Testis (tissue), 2 donors: ENCODE data around the gene KLHL9.

Source experiments
- POLR2A ChIP-seq: fragments of 450-650 bp; IDR thresholded peaks from one replicate; pipeline ENCODE4 v1.6.1; 2017; ENCODE audit warnings: antibody characterized with exemption, mild to moderate bottlenecking, moderate library complexity
- TF ChIP-seq, protein P1 (sequence below), 3 experiments: fragments of 450-650 bp in 2 of 3; fragments of 200-600 bp in 1 of 3; sonication (generic) in 1 of 3; IDR thresholded peaks; one replicate each; pipeline ENCODE4 v1.5.1; 2016 to 2019; ENCODE audit warnings: antibody characterized with exemption in 3 of 3, mild to moderate bottlenecking in 2 of 3, moderate library complexity in 1 of 3

DNA sequence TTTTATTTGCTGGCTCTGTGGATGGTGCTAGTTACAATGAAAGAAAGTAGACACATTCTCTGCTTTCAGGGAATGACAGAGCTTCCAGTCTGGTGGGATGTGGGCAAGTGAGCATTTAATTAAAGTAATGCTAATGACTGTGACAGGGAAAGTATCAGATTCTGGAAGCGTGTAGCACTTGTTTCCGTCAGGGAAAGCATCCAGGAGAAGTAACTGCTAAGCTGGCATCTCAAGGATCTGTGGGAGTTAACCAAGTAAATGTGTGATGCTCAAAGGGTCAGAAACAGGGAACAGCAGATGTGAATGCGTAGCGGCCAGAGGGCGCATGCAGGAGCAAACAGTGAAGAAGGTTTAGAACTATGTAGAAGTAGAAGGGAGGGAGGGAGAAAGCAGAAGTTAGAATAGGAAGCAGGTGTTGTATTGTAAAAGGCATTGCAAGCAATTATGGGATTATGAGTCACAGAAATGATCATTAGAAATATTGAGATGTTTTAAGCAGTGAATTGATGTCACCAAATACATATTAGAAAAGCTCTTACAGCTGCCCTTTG, 12.2 kb downstream of the KLHL9 start:
- TF ChIP-seq, protein P1, sequence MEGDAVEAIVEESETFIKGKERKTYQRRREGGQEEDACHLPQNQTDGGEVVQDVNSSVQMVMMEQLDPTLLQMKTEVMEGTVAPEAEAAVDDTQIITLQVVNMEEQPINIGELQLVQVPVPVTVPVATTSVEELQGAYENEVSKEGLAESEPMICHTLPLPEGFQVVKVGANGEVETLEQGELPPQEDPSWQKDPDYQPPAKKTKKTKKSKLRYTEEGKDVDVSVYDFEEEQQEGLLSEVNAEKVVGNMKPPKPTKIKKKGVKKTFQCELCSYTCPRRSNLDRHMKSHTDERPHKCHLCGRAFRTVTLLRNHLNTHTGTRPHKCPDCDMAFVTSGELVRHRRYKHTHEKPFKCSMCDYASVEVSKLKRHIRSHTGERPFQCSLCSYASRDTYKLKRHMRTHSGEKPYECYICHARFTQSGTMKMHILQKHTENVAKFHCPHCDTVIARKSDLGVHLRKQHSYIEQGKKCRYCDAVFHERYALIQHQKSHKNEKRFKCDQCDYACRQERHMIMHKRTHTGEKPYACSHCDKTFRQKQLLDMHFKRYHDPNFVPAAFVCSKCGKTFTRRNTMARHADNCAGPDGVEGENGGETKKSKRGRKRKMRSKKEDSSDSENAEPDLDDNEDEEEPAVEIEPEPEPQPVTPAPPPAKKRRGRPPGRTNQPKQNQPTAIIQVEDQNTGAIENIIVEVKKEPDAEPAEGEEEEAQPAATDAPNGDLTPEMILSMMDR (IDR thresholded peaks at IDR 0.05): no peak
- TF ChIP-seq POLR2A: no peak
